NB4 (cell line): ENCODE results near the gene DDC.
"Not testable (repeated sequence)": the region's sequence is repeated elsewhere in the genome, so short reads cannot be mapped to it uniquely, and the experiment has no call there.

ENCODE experiments used
- DNase-seq: peaks from one replicate; pipeline ENCODE4 v3.0.0; 2010; ENCODE audit warnings: low read depth
- H3K4me3 ChIP-seq: one replicate; pipeline ENCODE4 v1.5.1; 2011; ENCODE audit warnings: mild to moderate bottlenecking, low read depth, low read length, moderate library complexity
- CTCF ChIP-seq: IDR thresholded peaks from one replicate; pipeline ENCODE4 v1.5.1; 2012; ENCODE audit warnings: low read depth, low read length
- MAX ChIP-seq: IDR thresholded peaks from 2 replicates; pipeline ENCODE4 v1.6.1; 2011; ENCODE audit warnings: low read depth, low read length
- MYC ChIP-seq: IDR thresholded peaks from 2 replicates; pipeline ENCODE4 v1.6.1; 2011; ENCODE audit warnings: low read depth, low read length
- POLR2A ChIP-seq: IDR thresholded peaks from 2 replicates; pipeline ENCODE4 v1.6.1; 2011; ENCODE audit warnings: mild to moderate bottlenecking; ENCODE audit not compliant: insufficient read length; ENCODE audit errors: extremely low read depth

Gene DDC

GRCh38 chr7:50552139-50552538 is 13.1 kb downstream of the DDC start:
- no peak overlapping the region for H3K4me3 ChIP-seq
- no peak for DNase-seq
- TF ChIP-seq MAX (no peak), POLR2A (no peak), CTCF (no peak), MYC (no peak)

- H3K4me3 ChIP-seq, DNase-seq: not testable (repeated sequence)
Observed at GRCh38 chr7:50545613-50546012, 19.6 kb downstream of the DDC start.

- no peak for DNase-seq
- no peak for TF ChIP-seq MAX
- TF ChIP-seq MYC: no peak
- no peak for TF ChIP-seq POLR2A
- no peak for TF ChIP-seq CTCF
- no peak overlapping the region for H3K4me3 ChIP-seq
Observed at GRCh38 chr7:50544992-50545391, 20.2 kb downstream of the DDC start.

GRCh38 chr7:50543776-50544442 is 21.3 kb downstream of the DDC start:
- H3K4me3 ChIP-seq: no peak overlapping the region
- TF ChIP-seq MYC: no peak
- no peak for TF ChIP-seq CTCF
- no peak for TF ChIP-seq POLR2A
- no peak for TF ChIP-seq MAX
- DNase-seq: no peak

- TF ChIP-seq POLR2A (no peak), MYC (no peak), CTCF (no peak), MAX (no peak)
- H3K4me3 ChIP-seq: no peak overlapping the region
- no peak for DNase-seq
Observed at GRCh38 chr7:50542132-50542531, 23.1 kb downstream of the DDC start.

GRCh38 chr7:50540785-50541579 is 24.2 kb downstream of the DDC start:
- DNase-seq: no peak
- no peak overlapping the region for H3K4me3 ChIP-seq
- TF ChIP-seq MAX: no peak
- TF ChIP-seq MYC: no peak
- TF ChIP-seq CTCF: no peak
- no peak for TF ChIP-seq POLR2A
